ENCODE data around the gene SEC14L5.

Gene SEC14L5

DNA sequence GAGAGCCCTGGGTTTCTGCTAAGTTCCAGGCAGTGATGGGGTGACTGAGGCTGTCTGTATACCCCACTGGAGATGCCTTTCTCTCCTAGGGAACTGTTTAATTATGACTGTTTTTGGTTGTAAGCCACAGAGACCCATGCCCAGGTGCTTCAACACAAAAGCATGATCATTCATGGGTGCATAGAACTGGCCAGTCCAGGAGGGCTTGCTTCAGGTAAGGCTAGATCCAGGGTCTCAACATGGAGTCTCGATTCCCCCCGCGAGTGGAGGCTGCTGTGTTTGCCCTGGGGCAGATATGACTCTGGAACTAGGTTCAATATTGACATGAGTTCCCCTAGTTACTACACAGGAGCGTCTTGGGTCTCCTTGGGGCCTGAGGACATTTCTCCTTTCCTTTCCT, 57.8 kb downstream of the SEC14L5 start:
- no peak for DNase-seq (ENCODE audit: low read depth)

DNA sequence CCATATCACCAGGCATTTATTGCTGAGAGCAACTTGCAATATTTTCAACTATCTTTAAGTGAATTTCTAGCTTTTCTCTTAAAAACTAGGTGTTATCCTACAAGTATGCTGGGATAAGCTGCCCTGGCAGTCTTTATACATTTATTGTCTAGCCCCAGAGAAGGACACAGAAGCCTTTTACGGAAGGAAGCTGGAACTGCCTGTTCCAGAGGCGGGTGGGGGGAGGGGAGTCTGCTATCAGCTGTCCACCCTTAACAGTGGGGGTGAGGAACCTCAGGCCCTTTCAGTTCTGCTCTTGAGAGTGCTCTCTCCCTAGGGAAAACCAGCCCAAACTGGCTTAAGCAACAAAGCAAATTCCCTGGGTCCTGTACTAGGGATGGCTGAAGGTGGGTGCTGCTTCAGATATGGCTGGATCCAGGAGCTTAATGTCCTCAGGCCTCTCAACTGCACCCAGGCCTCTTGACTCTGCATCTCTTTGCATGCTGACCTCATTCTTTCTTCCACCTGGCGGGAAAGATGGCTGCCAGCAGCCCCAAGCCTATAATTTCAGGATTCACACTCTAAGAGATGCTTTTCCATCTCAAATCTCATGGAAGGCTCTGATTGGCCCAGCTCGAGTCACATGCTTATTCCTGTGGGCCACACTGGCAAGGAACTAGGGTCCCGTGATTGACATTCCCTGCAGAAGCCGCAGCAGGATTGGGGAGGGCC, 59.0 kb downstream of the SEC14L5 start:
- no peak for DNase-seq (ENCODE audit: low read depth)

DNA sequence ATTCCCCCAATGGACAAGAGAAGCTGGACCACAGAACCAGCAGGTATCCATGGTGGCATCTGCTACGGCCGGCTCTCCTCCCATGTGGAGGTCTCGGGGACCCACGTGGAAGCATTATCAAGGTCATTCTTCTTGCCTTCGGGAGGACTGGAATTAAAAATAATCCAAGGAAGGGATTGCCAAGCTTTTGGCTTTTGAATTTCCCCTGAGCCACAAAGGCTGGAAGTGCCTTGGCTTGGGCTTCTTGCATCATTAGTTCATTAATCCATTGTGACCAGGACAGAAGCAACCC, 59.5 kb downstream of the SEC14L5 start:
- no peak for DNase-seq (ENCODE audit: low read depth)

DNA sequence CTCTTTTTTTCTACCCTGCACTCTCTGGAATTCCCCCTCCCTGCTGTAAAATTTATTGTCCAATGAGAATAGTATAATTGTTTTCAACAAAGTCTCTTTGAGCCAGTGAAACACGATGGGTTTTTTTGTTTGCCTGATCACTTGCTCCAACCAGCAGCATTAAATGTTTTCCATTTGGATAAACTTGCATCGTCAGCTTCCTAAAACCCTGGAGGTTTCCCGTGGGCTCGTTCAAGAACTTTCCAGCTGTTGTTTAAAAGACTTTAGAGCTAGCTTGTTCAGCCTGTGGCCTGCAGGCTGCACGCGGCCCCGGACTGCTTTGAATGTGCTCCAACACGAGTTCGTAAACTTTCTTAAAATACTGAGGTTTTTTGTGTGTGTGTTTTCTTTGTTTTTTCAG, 60.7 kb downstream of the SEC14L5 start:
- no peak for DNase-seq (ENCODE audit: low read depth)

DNA sequence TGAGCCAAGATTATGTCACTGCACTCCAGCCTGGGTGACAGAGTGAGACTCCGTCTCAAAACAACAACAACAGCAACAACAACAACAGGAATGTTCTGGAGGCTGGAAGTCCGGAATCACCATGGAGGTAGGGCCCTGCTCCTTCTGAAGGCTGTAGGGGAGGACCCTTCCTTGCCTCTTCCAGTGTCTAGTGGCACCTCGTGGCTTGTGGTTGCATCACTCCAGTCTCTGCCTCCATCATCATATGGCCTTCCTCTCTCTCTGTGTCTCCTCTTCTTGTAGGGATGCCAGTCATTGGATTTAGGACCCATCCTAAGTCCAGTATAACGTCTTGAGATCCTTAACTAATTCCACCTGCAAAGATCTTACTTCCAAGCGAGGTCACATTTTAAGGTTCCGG, 61.6 kb downstream of the SEC14L5 start:
- DNase-seq (ENCODE audit: low read depth), result no peak

DNA sequence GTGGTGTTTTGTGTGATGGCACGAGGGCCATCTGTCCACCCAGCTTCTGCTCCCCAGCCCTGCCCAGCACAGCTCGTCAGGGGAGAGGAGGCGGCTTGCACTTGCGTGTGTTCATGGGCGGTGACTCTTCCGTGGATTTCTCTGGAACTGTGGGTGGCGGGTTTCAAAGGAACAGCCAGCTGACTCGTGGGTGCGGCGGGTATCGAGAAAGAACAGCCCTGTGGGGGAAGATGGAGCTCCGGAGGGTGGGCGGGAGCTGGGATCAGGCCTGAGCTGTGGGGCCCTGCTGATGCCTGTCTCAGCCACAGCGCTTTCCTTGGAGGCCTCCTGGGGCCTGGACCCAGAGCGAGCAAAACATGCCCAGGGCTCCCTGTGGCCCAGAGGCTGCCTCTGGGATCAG, 62.4 kb downstream of the SEC14L5 start:
- no peak for DNase-seq (ENCODE audit: low read depth)

DNA sequence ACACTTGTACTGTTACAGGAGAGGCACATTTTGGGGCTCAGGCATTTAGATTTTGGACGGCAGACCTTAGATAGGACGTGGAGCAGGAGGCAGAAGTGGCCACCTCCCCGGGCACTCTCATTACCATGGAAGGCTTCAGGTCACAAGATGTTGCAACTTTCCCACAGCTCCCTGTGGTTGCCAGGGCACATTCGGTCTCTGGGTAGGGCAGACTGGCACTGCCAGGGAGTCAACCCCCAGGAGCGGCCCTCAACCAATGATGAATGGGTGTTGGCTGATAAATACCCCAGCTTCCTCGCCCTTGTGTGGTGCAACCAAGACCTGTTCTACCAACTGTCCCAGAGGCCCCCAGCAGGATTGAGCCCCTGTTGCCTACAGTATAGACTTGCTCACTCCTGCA, 64.4 kb downstream of the SEC14L5 start:
- no peak for DNase-seq (ENCODE audit: low read depth)

DNA sequence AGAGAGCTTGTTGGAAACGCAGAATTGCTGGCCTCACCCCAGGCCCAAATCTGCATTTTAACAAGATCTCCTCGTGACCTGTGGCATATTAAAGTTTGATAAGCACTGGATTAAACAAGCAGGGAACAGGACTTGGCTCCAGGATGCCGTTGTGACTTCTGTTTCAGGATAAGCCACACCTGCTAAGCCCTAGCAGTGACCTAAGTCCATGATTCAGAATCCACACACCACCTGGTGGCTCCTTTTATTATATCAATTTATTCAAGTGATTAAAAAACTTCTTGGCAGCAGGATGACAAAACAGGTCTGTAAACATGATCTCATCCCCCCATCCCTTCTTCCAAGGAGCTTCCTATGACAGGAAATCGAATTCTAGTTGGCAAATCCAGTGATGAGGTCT, 66.5 kb downstream of the SEC14L5 start:
- no peak for DNase-seq (ENCODE audit: low read depth)

DNA sequence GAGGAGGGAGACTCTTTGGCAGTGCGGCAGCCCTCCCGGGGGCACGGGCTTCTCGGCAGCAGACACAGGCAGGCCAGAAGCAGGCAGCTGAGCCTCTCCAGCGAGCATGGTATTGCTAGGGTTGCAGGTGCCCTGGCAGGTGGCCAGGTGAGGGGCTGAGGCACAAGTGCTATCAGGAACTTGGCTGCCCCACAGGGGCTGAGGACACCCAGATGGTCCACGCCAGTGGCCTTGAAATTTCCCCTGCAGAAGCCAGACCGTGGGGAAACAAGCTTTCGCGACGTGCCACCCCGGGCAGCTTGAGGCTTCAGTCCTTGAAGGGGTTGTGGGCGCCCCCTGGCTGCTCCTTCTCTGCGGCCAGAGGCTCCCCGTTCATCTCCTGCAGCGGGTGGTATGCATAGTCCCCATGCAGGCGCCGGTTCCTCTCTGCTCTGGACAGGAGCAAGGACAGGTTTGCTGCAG, 67.1 kb downstream of the SEC14L5 start:
- no peak for DNase-seq (ENCODE audit: low read depth)

DNA sequence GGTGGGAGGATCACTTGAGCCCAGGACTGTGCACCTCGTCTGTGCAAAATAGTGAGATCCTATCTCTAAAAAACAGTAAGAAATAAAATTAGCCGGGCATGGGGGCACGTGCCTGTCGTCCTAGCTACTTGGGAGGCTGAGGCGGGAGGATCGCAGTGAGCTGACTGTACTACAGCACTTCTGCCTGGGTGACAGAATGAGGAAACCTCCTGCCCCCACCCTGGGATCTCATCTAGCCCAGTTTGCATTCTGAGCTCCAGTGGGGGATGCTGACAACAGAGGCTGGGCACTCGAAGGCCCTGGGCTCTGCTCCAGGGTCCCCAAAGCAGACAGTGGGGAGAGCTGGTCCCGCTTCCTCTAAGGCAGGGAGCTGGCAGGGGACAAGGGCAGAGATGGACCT, 68.5 kb downstream of the SEC14L5 start:
- no peak for DNase-seq (ENCODE audit: low read depth)

DNA sequence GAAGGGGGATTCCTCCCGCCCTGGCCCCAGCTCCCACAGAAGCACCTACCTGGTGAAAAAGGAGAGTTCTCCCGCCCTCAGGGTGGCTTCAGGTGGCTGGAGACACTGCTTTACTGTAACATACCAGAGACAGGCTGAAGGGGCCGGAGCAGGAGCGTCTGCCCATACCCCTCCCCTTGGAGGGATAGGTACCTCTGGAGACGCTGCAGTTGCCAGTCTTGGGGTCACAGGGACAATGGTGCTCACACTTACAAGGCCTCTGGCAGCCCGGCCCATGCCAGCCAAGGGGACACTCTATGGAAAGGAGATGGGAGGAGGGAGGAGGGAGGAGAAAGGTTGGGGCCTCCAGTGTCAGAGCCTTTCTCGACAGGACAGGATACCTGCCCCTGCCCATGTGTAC, 69.0 kb downstream of the SEC14L5 start:
- no peak for DNase-seq (ENCODE audit: low read depth)

DNA sequence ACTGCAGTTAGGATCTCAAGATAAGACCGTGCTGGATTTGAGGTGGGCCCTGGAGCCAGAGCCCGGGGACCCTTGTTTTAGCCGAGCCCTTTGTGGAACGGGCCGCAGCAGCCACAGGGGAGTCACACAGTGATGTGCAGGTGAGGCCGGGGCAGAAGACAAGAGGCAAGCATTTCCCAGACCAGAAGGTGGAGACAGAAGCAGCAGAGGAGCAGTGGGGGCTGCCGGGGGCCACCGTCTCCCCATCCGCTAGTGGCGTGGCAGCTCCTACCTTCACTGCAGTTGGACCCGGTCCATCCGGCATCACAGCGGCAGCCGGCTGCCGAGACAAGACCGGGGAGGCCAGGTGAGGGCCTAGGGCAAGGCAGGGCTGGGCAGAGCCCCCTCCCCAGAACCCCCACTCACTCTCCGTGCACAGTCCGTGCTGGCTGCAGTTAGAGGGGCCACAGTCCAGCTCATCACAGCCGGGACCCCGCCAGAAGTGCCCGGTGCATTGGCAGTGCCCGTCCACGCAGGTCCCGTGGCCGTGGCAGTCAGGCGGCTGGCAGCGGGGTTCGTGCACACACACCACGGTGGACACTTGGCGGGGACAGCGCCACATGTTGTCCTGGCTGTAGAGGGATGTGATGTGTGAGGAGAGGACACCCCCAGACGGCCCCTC, 69.6 kb downstream of the SEC14L5 start:
- no peak for DNase-seq (ENCODE audit: low read depth)

DNA sequence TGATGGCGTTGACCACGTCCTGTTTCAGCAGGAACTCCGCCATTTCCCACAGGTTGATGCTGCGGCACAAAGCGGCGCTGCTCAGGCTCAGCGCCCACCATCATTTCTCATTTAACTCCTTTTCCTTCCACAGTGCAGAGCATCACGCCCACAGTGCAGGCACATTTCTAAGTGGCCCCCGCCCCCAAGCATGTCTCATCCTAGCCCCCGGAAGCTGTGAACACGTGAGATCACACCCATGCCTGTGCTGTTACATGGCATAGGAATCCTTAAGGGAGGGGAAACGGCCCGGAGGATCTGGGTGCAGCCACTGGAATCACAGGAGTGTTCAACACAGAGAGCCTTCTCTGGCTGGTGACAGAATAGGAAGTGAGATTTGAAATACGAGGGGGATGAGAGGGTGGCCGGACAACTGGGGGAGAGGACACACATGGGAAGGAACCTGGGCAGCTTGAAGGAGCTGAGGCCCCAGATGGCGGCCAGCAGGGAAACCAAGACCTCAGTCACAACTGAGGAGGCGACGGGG, 70.9 kb downstream of the SEC14L5 start:
- DNase-seq (ENCODE audit: low read depth), result no peak

DNA sequence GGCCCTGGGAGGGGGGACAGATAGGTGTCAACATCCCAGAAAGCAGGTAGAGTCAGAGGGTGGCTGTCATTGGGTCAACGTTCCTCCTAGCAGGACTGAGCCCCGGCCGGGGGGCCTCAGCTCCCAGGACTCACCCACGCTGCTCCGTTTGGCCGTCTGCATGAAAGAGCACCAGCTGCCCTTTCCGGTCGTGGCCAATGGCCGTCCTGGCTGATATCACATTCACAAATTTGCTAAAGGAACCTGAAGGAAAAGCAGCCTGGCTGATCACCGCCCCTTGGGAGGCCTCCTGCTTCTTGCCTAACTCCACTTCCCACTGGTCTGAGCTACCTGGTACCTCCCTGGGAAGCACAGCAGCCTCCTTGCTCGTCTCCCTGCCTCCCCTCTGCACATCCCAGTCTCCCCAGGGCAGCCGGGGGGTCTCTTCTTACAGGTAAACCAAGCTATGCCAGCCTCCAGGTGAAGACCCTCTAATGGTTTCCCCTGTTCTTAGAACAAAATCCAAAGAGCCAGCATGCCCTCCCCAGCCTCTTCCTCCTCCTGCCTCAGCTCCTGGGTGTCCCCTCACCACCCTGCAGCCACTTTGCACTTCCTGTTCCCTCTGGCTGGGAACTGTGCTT, 72.2 kb downstream of the SEC14L5 start:
- DNase-seq (ENCODE audit: low read depth), result no peak

DNA sequence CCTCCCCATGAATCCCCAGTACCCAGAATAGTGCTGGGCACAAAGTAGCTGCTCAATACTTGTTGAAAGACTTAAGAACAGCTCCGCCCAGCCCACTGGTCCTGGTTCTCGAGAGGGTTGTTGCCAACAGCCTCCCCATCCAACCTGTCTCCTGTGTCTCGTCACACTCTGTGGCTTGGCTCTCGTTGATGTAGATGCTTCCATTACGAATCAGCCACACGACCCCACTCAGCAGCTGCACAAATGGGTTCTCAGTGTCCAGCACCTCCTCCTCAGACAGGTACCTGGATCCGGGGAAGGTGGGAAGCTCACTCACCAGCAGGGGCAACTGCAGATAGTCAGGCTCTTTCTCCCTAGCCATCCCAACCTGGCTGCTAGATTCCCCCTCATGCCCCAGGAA, 73.5 kb downstream of the SEC14L5 start:
- DNase-seq (ENCODE audit: low read depth), result no peak

DNA sequence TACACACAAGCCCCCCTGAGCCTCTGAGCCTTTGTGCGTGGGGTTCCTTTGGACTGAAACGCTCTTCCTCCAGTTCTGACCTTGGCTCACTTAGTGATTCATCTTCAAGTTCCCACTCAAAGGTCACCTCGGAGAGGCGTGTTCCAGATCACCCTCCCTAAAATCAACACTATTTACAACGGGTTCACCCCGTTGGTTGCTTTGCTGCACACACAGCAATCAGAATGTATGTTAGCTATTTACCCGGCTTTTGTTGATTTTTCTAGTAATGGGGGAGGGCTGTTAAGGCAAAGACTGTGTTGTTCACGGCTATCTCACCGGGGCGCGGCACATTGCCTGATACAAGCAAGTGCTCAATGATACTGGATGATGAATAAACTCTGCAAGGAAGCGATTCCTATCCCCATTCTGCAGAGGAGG, 74.6 kb downstream of the SEC14L5 start:
- DNase-seq (ENCODE audit: low read depth), result no peak

DNA sequence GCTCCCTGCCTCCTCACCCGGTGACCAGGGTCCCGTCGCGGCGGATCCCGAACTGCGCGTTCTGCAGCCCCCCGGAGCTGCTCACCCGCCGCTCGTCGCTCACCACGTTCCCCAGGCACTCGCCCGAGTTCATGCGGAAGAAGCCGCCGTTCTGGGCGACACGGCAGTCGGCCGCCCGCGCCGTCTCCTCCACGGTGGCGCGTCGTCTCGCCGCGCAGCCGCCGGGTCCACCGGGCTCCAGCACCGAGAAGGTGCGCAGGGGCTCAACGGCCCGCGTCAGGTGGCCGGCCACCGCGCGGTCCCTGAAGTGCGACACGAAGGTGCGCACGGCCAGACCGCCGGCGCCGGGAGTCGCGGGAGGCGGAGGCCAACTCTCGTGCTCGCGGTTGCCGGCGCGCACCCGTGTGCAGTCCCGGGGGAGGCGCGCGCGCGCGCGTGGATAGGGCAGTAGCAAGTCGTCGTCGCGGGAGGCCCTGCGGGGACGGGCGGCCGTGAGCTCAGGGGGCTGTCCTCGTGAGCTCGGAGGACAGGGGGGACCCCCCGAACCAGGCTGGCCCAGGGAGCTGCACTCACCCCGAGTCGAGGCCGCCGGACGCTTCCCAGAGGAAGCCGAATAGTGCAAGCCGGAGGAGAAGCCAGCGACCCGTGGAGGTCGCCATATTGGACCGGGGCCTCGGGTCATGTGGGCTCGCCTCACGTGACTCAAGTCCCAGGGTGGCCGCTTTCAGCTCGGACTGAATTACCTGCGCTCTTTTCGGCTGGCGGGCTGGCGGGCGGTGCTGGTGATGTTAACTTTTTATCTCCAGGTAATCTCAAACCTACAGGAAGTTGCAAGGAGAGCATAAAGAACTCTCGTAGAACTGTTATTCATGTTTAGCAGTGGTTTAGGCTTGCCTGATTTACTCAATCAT, 75.4 kb downstream of the SEC14L5 start, which contains the start of gene NAGPA:
NAGPA (minus strand) TSS at position 680 of the 911 bp plus-strand sequence; CDS start at position 659, 21 bp downstream.
- peak; percentile 74 for DNase-seq (ENCODE audit: low read depth)

DNA sequence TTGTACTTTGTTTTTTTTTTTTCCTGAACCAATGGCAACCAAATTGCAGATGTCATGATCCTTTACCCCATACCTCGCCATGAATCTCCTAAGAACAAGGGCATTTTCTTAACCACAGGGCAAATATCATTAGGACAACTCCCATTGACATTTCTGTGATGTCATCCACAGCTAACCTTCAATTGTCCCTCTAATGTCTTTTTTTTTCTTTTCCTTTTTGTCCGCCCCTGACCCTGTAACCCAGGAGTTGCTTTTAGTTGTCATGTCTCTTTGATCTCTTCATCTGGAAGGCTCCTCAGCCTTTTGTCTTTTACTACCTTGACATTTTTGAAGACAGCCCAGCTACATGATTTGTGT, 76.0 kb downstream of the SEC14L5 start:
- no peak for DNase-seq (ENCODE audit: low read depth)

DNA sequence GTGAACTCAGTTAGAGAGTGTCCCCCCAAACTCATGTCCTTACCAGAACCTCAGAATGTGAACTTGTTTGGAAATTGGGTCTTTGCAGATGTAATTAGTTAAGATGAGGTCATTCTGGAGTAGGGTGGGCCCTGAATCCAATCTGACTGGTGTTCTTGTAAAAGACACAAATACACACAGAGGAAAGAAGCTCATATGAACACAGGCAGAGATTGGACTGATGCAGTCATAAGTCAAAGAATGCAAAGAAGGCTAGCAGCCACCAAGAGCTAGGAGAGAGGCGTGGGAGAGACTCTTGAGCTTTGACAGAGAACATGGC, 77.7 kb downstream of the SEC14L5 start:
- no peak for DNase-seq (ENCODE audit: low read depth)

DNA sequence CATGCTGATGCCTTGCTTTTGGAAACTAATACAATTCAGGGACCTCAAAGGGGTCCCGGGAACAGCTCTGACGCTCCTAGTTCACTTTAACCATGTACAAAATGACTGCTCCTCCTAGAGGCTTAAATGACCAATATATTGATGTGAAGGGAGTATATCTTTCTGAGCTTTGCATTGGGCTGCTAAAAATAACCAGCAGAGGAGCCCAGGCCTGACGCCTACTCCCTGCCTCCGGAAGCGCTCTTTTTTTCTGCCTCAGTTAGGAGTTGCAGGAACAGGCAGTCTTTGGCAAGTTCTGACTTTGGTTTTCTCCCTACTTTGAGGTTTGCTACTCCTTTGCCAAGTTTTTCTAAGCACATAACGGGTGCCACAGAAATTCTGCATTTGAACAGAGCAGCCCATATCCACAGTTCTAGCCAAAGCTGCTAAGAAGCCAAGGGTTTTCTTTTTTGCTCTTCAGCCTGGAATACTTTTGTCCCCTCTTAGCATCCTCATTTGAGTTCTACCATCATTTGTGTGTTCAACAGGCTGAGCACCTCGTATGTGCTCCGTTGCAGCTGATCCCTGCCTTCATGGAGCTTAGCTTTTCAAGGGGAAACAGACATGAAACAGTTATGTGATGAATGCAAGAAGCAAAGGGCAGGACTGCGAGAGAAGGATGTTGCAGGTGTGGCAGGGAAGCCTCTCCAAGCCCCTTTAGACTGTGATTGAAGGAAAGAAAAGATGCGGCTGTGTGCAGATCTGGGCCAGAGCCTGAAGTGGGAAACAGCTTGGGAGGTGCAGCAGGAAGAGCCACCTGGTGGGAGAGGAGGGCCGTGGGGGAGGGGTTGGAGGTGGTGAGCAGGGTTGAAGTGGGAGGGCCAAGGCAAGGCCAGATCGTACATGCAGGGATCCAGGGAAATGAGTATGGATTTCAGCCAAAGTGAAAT, 78.4 kb downstream of the SEC14L5 start:
- no peak for DNase-seq (ENCODE audit: low read depth)

DNA sequence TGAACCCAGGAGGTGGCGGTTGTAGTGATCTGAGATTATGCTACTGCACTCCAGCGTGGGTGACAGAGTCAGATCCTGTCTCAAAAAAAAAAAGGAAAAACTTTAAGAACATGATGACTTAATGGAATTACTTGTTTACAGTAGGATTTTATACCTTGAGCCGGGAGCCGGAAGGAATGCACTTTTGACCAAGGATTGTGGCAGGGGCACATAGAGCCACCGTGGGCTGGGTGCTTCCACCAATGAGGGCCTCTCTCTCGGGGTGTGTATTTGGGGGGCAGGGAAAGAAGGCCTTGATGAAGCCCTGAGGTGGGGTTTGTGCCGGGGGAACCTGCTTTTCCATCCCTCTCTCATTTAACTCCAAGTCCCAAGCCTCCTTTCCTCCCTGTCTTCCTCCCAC, 82.3 kb downstream of the SEC14L5 start:
- DNase-seq (ENCODE audit: low read depth), result no peak
